Measurements from ENCODE around the gene BGN. TPM values are rescaled to one million over a fixed set of nuclear protein-coding genes. Genes with fewer than 3 reads are reported as not detected.
A peak's percentile ranks its signal among the peaks of the same experiment; 100 is the strongest.

BGN gene
- total and polyA plus RNA-seq, 5 donors: 167 to 244 (median 204) TPM

GRCh38 chrX:153554519-153555167 is 59.9 kb downstream of the BGN start:
- H3K4me3 ChIP-seq (ENCODE audit: low read length): no peak overlapping the region
- ATAC-seq (peak; percentile 40 to 66), DNase-seq (peak; percentile 64 to 87 (median 86))
- whole genome bisulfite sequencing: 42% methylated on average over 17 of the region's 17 CpGs
- no peaks in the 10 kb centered on the region for H3K4me1 ChIP-seq (ENCODE audit: control insufficient read depth, insufficient read depth, low read length)
- no peaks in the 10 kb centered on the region for H3K9me3 ChIP-seq (ENCODE audit: control insufficient read depth, low read length)
- H3K27ac ChIP-seq (ENCODE audit: low read length): no peak overlapping the region
- no peaks in the 10 kb centered on the region for H3K27me3 ChIP-seq (ENCODE audit: control insufficient read depth, insufficient read depth)
- intact Hi-C loops (cut with DNase I): loop anchor here (5.0 to 10.0 kb wide), 3 partner anchors 90 to 113 kb away; partner anchors contain the start of gene DUSP9 (in 1 of the 4)

- no peak overlapping the region for H3K4me3 ChIP-seq (ENCODE audit: low read length)
- no peak overlapping the region for H3K27ac ChIP-seq (ENCODE audit: low read length)
- H3K4me1 ChIP-seq (ENCODE audit: control insufficient read depth, insufficient read depth, low read length): no peaks in the 10 kb centered on the region
- no peak for ATAC-seq
- no peaks in the 10 kb centered on the region for H3K9me3 ChIP-seq (ENCODE audit: control insufficient read depth, low read length)
- WGBS: 91% methylated on average over 12 of the region's 12 CpGs
- intact Hi-C loops (cut with DNase I): loop anchor here in 3 of 4 donors (10.0 kb wide), 2 partner anchors 88 to 108 kb away; partner anchors contain the start of gene DUSP9 (in 1 of the 3)
- DNase-seq: no peak
- H3K27me3 ChIP-seq (ENCODE audit: control insufficient read depth, insufficient read depth): no peaks in the 10 kb centered on the region
These were observed 62.0 kb downstream of the BGN start for GRCh38 chrX:153556767-153557166.

GRCh38 chrX:153557618-153558355 is 63.0 kb downstream of the BGN start:
- Histone ChIP-seq H3K27me3 (ENCODE audit: control insufficient read depth, insufficient read depth) (no peaks in the 10 kb centered on the region), H3K4me3 (ENCODE audit: low read length) (no peak overlapping the region), H3K4me1 (ENCODE audit: control insufficient read depth, insufficient read depth, low read length) (no peaks in the 10 kb centered on the region), H3K9me3 (ENCODE audit: control insufficient read depth, low read length) (no peaks in the 10 kb centered on the region), H3K27ac (ENCODE audit: low read length) (no peak overlapping the region)
- ATAC-seq (no peak), DNase-seq (peak in 1 of 3 donors; percentile 22)
- 86% methylated on average over 19 of the region's 19 CpGs for WGBS
- intact Hi-C loops (cut with DNase I): loop anchor here in 3 of 4 donors (10.0 kb wide), 2 partner anchors 87 to 107 kb away; partner anchors contain the start of gene DUSP9 (in 1 of the 3)

Other genes starting within 250 kb of the BGN start
- not detected for gene PNMA6F, start 173.2 kb upstream of the BGN start, total RNA-seq
- gene PNMA6F, start 173.2 kb upstream of the BGN start, polyA plus RNA-seq: not detected
- 1 to 10 TPM; 5.2 to 7.5 (median 6.3) TPM for gene ZNF275, start 160.8 kb upstream of the BGN start, total RNA-seq
- 2.7 TPM for gene ZNF275, start 160.8 kb upstream of the BGN start, polyA plus RNA-seq
- not detected for gene PNMA6E, start 93.6 kb upstream of the BGN start, total RNA-seq
- not detected for gene PNMA6E, start 93.6 kb upstream of the BGN start, polyA plus RNA-seq
- gene ZFP92, start 83.5 kb upstream of the BGN start, total RNA-seq: 1 to 10 TPM in 1 of 4 donors, under 1 TPM in 3; 0.57 to 1.6 (median 0.77) TPM
- 0.32 TPM for gene ZFP92, start 83.5 kb upstream of the BGN start, polyA plus RNA-seq
- gene TREX2, start 48.9 kb upstream of the BGN start, total RNA-seq: under 1 TPM in 2 of 4 donors, not detected in 2; 0.28 to 0.91 TPM
- 0.48 TPM for gene TREX2, start 48.9 kb upstream of the BGN start, polyA plus RNA-seq
- 10 to 100 TPM; 14.5 to 18.3 (median 16.8) TPM for gene HAUS7, start 24.4 kb upstream of the BGN start, total RNA-seq
- 17.3 TPM for gene HAUS7, start 24.4 kb upstream of the BGN start, polyA plus RNA-seq
- gene ATP2B3, start 22.7 kb downstream of the BGN start, total RNA-seq: not detected
- gene ATP2B3, start 22.7 kb downstream of the BGN start, polyA plus RNA-seq: under 0.01 TPM
- 10 to 100 TPM; 24.4 to 32.9 (median 30.6) TPM for gene CCNQ, start 104.2 kb downstream of the BGN start, total RNA-seq
- gene CCNQ, start 104.2 kb downstream of the BGN start, polyA plus RNA-seq: 55.0 TPM
- under 1 TPM in 1 of 4 donors, not detected in 3; 0.14 TPM for gene DUSP9, start 152.2 kb downstream of the BGN start, total RNA-seq
- not detected for gene DUSP9, start 152.2 kb downstream of the BGN start, polyA plus RNA-seq
- 10 to 100 TPM in 2 of 4 donors, 1 to 10 TPM in 2; 7.8 to 12.4 (median 11.0) TPM for gene PNCK, start 178.8 kb downstream of the BGN start, total RNA-seq
- gene PNCK, start 178.8 kb downstream of the BGN start, polyA plus RNA-seq: 9.1 TPM
- 100 to 1,000 TPM; 107 to 191 (median 151) TPM for gene SLC6A8, start 192.9 kb downstream of the BGN start, total RNA-seq
- gene SLC6A8, start 192.9 kb downstream of the BGN start, polyA plus RNA-seq: 131 TPM
- 100 to 1,000 TPM; 111 to 143 (median 123) TPM for gene BCAP31, start 229.4 kb downstream of the BGN start, total RNA-seq
- 149 TPM for gene BCAP31, start 229.4 kb downstream of the BGN start, polyA plus RNA-seq
- gene ABCD1, start 229.9 kb downstream of the BGN start, total RNA-seq: 10 to 100 TPM; 14.1 to 15.9 (median 15.5) TPM
- 11.0 TPM for gene ABCD1, start 229.9 kb downstream of the BGN start, polyA plus RNA-seq